NT2/D1 (cell line): ENCODE data around the gene ABCC9.

ENCODE experiments used
- SUZ12 ChIP-seq: IDR thresholded peaks from 2 replicates; pipeline ENCODE4 v1.6.1; 2011; ENCODE audit not compliant: insufficient read length, insufficient read depth; ENCODE audit errors: extremely low read depth
- YY1 ChIP-seq: IDR thresholded peaks from 2 replicates; pipeline ENCODE4 v1.6.1; 2011; ENCODE audit not compliant: insufficient read length, insufficient read depth
- ZNF274 ChIP-seq: IDR thresholded peaks from 2 replicates; pipeline ENCODE4 v1.6.1; 2011; ENCODE audit warnings: mild to moderate bottlenecking, low read depth, low read length

DNA sequence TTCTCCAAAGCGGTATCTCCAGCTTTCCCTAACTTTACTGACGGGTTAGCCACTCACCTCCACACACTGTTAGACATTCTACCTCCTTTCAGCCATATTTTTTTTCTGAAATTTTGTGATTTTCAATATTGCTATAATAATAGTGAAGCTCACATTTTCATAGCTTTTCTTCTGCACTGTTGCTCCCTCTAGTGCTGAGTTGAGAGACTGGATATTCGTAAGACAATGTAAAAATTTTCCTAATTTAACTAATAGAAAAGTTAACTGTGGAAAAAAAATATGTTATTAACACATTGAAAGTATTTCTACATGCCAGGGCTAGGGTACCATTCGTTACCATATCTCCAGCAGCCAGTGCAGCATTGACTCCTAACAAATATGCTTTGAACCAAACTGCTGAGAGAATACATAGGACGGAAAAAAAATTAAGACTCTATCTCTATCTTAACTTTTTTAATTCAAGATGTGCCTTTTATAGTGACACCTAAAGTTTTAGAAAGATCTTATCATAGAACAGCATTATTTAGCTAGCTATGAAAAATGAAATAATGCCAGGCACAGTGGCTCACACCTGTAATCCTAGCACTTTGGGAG, 48.7 kb upstream of the ABCC9 start:
- no peak for TF ChIP-seq ZNF274
- TF ChIP-seq YY1, result no peak
- no peak for TF ChIP-seq SUZ12
